GM23338 (cell line): ENCODE measurements around the gene ADGRF1. TPM values are rescaled to one million over a fixed set of nuclear protein-coding genes. Genes with fewer than 3 reads are reported as not detected.

Experiments used
- ATAC-seq: fragments of 200-7000 bp; cut with Tn5 transposase; 3 replicates; pipeline ENCODE4 v1.9.1; 2020
- DNase-seq: peaks from one replicate; pipeline ENCODE4 v3.0.0-alpha.2; 2015; ENCODE audit warnings: low spot score
- H2AFZ ChIP-seq: fragments of 200-600 bp; sonication (generic); 2 replicates; pipeline ENCODE4 v1.8.0; 2016; ENCODE audit warnings: antibody characterized with exemption, mild to moderate bottlenecking, moderate library complexity
- H3F3A ChIP-seq: fragments of 200-600 bp; sonication (generic); replicated peaks from 2 replicates; pipeline ENCODE4 v1.8.0; 2017; ENCODE audit warnings: antibody characterized with exemption, mixed run types, low read depth
- H3K27ac ChIP-seq: fragments of 200-600 bp; sonication (generic); 2 replicates; pipeline ENCODE4 v1.6.1; 2016; ENCODE audit warnings: low read depth
- H3K27me3 ChIP-seq: fragments of 200-600 bp; sonication (generic); 2 replicates; pipeline ENCODE4 v1.8.0; 2016; ENCODE audit warnings: mild to moderate bottlenecking, mixed run types, moderate library complexity; ENCODE audit not compliant: insufficient read depth
- H3K36me3 ChIP-seq: fragments of 200-600 bp; sonication (generic); 2 replicates; pipeline ENCODE4 v1.8.0; 2016; ENCODE audit warnings: mild to moderate bottlenecking; ENCODE audit not compliant: insufficient read depth
- H3K4me1 ChIP-seq: fragments of 200-600 bp; sonication (generic); 2 replicates; pipeline ENCODE4 v1.8.0; 2016; ENCODE audit warnings: mild to moderate bottlenecking, moderate library complexity; ENCODE audit not compliant: insufficient read depth
- H3K4me2 ChIP-seq: fragments of 200-600 bp; sonication (generic); 2 replicates; pipeline ENCODE4 v1.7.1; 2017; ENCODE audit warnings: mixed run types
- H3K4me3 ChIP-seq: fragments of 200-600 bp; sonication (generic); 2 replicates; pipeline ENCODE4 v1.6.1; 2016; ENCODE audit warnings: mixed run types
- H3K79me2 ChIP-seq: fragments of 200-600 bp; sonication (generic); replicated peaks from 2 replicates; pipeline ENCODE4 v1.8.0; 2017; ENCODE audit warnings: mild to moderate bottlenecking; ENCODE audit not compliant: insufficient read depth
- H3K9me2 ChIP-seq: fragments of 200-600 bp; sonication (generic); 2 replicates; pipeline ENCODE4 v1.8.0; 2017; ENCODE audit not compliant: insufficient read depth
- H4K20me1 ChIP-seq: fragments of 200-600 bp; sonication (generic); replicated peaks from 2 replicates; pipeline ENCODE4 v1.8.0; 2017; ENCODE audit warnings: mild to moderate bottlenecking; ENCODE audit not compliant: insufficient read depth
- H3K27ac Mint-ChIP-seq: 2 replicates; pipeline ENCODE4 v1.8.0; 2020; ENCODE audit warnings: inconsistent platforms, mild to moderate bottlenecking, moderate library complexity, mixed read lengths
- H3K27me3 Mint-ChIP-seq: 3 replicates; pipeline ENCODE4 v1.8.0; 2022; ENCODE audit warnings: low read depth, mild to moderate bottlenecking, moderate library complexity, mixed read lengths, inconsistent platforms; ENCODE audit not compliant: insufficient read depth, poor library complexity
- H3K36me3 Mint-ChIP-seq: 3 replicates; pipeline ENCODE4 v1.8.0; 2021; ENCODE audit warnings: low read depth, mild to moderate bottlenecking, inconsistent platforms, moderate library complexity, mixed read lengths
- H3K4me1 Mint-ChIP-seq: 3 replicates; pipeline ENCODE4 v1.8.0; 2020; ENCODE audit warnings: mild to moderate bottlenecking, inconsistent platforms, mixed read lengths
- H3K4me3 Mint-ChIP-seq: 3 replicates; pipeline ENCODE4 v1.8.0; 2021; ENCODE audit warnings: moderate library complexity, mild to moderate bottlenecking, inconsistent platforms, mixed read lengths
- H3K9me3 Mint-ChIP-seq: 3 replicates; pipeline ENCODE4 v1.8.0; 2020; ENCODE audit warnings: moderate library complexity, mild to moderate bottlenecking, inconsistent platforms, mixed read lengths
- CREB1 ChIP-seq: fragments of 250-450 bp; sonication (Bioruptor Pico); IDR thresholded peaks from 2 replicates; pipeline ENCODE4 v1.5.0; 2020; ENCODE audit warnings: low read depth, mild to moderate bottlenecking, moderate library complexity
- EZH2 ChIP-seq: fragments of 200-600 bp; sonication (generic); IDR thresholded peaks from one replicate; pipeline ENCODE4 v1.8.0; 2017; ENCODE audit warnings: antibody characterized with exemption, mild to moderate bottlenecking, low read depth; ENCODE audit not compliant: unreplicated experiment
- EZH2phosphoT487 ChIP-seq: fragments of 200-600 bp; sonication (generic); IDR thresholded peaks from one replicate; pipeline ENCODE4 v1.8.1; 2018; ENCODE audit warnings: antibody characterized with exemption; ENCODE audit not compliant: unreplicated experiment
- POLR2AphosphoS5 ChIP-seq: IDR thresholded peaks from 2 replicates; pipeline ENCODE4 v1.6.1; 2016; ENCODE audit warnings: antibody characterized with exemption, low read depth
- ZNF114 ChIP-seq: fragments of 250-450 bp; sonication (Bioruptor Pico); IDR thresholded peaks from 2 replicates; pipeline ENCODE4 v1.5.0; 2020; ENCODE audit warnings: mild to moderate bottlenecking, moderate library complexity
- ZNF331 ChIP-seq: fragments of 250-450 bp; sonication (Bioruptor Pico); IDR thresholded peaks from 2 replicates; pipeline ENCODE4 v1.5.0; 2020; ENCODE audit warnings: low read depth, mild to moderate bottlenecking, moderate library complexity
- polyA plus RNA-seq: library from polyadenylated mRNA; unstranded; fragments of >200 nt; fragmentation: Nextera tagmentation; extraction: Ambion mirVana; gene quantifications from 2 replicates; pipeline ENCODE4 v1.2.1, GENCODE V29; 2016
- total RNA-seq: library from RNA; depleted of rRNA; stranded (reverse); fragments of >200 nt; shearing (Covaris generic); gene quantifications from 2 replicates; pipeline ENCODE4 v1.2.3, GENCODE V29; 2014
- TF ChIP-seq, protein P1 (sequence below), 2 experiments: fragments of 200-600 bp in 1 of 2; sonication (generic) in 1 of 2; conservative IDR thresholded peaks; 2 replicates each; pipeline versions ENCODE4 v1.5.1 to v1.6.1; 2016 to 2017; ENCODE audit warnings: antibody characterized with exemption in 2 of 2, low read depth in 2 of 2, mild to moderate bottlenecking in 2 of 2, moderate library complexity in 1 of 2
- TF ChIP-seq, protein P2 (sequence below): IDR thresholded peaks from one replicate; pipeline ENCODE4 v1.6.1; 2018; ENCODE audit warnings: antibody characterized with exemption; ENCODE audit not compliant: unreplicated experiment
- TF ChIP-seq, protein P3 (sequence below): fragments of 250-450 bp; sonication (Bioruptor Pico); IDR thresholded peaks from 2 replicates; pipeline ENCODE4 v1.5.0; 2020; ENCODE audit warnings: mild to moderate bottlenecking, moderate library complexity

Gene ADGRF1
- total and polyA plus RNA-seq, 2 experiments from 2014 or later = not detected

DNA sequence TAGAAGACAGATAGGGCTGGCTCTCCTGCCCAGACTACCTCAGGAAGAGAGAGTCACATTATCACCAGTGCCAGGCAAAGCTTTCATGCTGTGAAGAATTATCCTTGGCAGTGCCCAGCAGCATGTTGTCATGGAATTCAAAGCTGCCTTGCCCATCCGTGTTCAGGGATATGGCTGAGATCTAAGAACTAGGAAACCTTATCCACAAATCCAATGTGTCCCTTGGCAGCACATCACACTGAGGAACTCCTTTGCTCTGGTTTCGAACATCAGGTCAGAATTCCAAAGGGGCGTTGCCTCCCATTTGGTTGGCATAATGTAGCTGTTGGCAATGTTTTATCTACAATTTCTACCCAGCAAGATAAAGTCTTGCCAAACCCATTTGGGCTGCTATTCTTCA is 52.7 kb downstream of the ADGRF1 start (continued):
- TF ChIP-seq, protein P1, sequence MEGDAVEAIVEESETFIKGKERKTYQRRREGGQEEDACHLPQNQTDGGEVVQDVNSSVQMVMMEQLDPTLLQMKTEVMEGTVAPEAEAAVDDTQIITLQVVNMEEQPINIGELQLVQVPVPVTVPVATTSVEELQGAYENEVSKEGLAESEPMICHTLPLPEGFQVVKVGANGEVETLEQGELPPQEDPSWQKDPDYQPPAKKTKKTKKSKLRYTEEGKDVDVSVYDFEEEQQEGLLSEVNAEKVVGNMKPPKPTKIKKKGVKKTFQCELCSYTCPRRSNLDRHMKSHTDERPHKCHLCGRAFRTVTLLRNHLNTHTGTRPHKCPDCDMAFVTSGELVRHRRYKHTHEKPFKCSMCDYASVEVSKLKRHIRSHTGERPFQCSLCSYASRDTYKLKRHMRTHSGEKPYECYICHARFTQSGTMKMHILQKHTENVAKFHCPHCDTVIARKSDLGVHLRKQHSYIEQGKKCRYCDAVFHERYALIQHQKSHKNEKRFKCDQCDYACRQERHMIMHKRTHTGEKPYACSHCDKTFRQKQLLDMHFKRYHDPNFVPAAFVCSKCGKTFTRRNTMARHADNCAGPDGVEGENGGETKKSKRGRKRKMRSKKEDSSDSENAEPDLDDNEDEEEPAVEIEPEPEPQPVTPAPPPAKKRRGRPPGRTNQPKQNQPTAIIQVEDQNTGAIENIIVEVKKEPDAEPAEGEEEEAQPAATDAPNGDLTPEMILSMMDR (conservative IDR thresholded peaks at IDR 0.05; ENCODE audit: low read depth in 2 of 2) = no peak
- TF ChIP-seq, protein P2, sequence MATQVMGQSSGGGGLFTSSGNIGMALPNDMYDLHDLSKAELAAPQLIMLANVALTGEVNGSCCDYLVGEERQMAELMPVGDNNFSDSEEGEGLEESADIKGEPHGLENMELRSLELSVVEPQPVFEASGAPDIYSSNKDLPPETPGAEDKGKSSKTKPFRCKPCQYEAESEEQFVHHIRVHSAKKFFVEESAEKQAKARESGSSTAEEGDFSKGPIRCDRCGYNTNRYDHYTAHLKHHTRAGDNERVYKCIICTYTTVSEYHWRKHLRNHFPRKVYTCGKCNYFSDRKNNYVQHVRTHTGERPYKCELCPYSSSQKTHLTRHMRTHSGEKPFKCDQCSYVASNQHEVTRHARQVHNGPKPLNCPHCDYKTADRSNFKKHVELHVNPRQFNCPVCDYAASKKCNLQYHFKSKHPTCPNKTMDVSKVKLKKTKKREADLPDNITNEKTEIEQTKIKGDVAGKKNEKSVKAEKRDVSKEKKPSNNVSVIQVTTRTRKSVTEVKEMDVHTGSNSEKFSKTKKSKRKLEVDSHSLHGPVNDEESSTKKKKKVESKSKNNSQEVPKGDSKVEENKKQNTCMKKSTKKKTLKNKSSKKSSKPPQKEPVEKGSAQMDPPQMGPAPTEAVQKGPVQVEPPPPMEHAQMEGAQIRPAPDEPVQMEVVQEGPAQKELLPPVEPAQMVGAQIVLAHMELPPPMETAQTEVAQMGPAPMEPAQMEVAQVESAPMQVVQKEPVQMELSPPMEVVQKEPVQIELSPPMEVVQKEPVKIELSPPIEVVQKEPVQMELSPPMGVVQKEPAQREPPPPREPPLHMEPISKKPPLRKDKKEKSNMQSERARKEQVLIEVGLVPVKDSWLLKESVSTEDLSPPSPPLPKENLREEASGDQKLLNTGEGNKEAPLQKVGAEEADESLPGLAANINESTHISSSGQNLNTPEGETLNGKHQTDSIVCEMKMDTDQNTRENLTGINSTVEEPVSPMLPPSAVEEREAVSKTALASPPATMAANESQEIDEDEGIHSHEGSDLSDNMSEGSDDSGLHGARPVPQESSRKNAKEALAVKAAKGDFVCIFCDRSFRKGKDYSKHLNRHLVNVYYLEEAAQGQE = no peak
- TF ChIP-seq CREB1 (CRISPR knock-in tag) = no peak
- no peak for TF ChIP-seq ZNF331 (CRISPR knock-in tag)

DNA sequence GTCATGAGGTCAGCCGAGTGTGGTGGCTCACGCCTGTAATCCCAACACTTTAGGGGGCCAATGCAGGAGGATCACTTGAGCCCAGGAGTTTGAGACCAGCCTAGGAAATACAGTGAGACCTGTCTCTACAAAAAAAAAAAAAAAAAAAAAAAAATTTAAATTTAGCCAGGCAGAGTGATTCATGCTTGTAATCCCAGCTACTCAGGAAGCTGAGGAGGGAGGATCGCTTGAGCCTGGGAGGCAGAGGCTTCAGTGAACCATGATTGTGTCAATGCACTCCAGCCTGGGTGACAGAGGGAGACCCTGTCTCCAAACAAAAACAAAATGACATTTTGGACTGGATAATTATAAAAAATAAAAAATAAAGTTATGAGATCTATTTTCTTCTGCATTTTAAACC is 56.2 kb downstream of the ADGRF1 start:
- H3K4me3 ChIP-seq = no peak overlapping the region
- H3K36me3 ChIP-seq = no peaks in the 10 kb centered on the region
- no peaks in the 10 kb centered on the region for H3F3A ChIP-seq
- H3K9me2 ChIP-seq = no peaks in the 10 kb centered on the region
- no peaks in the 10 kb centered on the region for H4K20me1 ChIP-seq
- no peak for ATAC-seq
- H3K27me3 ChIP-seq = no peaks in the 10 kb centered on the region
- Mint-ChIP-seq H3K4me3 (no peak overlapping the region), H3K27ac (no peak overlapping the region), H3K4me1 (peaks cover 7% of the 10 kb centered on the region; the same call in 1 of the 3 replicates), H3K36me3 (no peaks in the 10 kb centered on the region), H3K9me3 (no peaks in the 10 kb centered on the region), H3K27me3 (peaks cover 7% of the 10 kb centered on the region)
- no peak overlapping the region for H3K27ac ChIP-seq
- DNase-seq = no peak
- no peaks in the 10 kb centered on the region for H3K4me1 ChIP-seq
- H2AFZ ChIP-seq = no peak overlapping the region
- no peak overlapping the region for H3K4me2 ChIP-seq
- no peaks in the 10 kb centered on the region for H3K79me2 ChIP-seq
- TF ChIP-seq, protein P2 = no peak
- TF ChIP-seq ZNF114 (no peak), EZH2 (no peak), POLR2AphosphoS5 (no peak), EZH2phosphoT487 (no peak)
- TF ChIP-seq, protein P3, sequence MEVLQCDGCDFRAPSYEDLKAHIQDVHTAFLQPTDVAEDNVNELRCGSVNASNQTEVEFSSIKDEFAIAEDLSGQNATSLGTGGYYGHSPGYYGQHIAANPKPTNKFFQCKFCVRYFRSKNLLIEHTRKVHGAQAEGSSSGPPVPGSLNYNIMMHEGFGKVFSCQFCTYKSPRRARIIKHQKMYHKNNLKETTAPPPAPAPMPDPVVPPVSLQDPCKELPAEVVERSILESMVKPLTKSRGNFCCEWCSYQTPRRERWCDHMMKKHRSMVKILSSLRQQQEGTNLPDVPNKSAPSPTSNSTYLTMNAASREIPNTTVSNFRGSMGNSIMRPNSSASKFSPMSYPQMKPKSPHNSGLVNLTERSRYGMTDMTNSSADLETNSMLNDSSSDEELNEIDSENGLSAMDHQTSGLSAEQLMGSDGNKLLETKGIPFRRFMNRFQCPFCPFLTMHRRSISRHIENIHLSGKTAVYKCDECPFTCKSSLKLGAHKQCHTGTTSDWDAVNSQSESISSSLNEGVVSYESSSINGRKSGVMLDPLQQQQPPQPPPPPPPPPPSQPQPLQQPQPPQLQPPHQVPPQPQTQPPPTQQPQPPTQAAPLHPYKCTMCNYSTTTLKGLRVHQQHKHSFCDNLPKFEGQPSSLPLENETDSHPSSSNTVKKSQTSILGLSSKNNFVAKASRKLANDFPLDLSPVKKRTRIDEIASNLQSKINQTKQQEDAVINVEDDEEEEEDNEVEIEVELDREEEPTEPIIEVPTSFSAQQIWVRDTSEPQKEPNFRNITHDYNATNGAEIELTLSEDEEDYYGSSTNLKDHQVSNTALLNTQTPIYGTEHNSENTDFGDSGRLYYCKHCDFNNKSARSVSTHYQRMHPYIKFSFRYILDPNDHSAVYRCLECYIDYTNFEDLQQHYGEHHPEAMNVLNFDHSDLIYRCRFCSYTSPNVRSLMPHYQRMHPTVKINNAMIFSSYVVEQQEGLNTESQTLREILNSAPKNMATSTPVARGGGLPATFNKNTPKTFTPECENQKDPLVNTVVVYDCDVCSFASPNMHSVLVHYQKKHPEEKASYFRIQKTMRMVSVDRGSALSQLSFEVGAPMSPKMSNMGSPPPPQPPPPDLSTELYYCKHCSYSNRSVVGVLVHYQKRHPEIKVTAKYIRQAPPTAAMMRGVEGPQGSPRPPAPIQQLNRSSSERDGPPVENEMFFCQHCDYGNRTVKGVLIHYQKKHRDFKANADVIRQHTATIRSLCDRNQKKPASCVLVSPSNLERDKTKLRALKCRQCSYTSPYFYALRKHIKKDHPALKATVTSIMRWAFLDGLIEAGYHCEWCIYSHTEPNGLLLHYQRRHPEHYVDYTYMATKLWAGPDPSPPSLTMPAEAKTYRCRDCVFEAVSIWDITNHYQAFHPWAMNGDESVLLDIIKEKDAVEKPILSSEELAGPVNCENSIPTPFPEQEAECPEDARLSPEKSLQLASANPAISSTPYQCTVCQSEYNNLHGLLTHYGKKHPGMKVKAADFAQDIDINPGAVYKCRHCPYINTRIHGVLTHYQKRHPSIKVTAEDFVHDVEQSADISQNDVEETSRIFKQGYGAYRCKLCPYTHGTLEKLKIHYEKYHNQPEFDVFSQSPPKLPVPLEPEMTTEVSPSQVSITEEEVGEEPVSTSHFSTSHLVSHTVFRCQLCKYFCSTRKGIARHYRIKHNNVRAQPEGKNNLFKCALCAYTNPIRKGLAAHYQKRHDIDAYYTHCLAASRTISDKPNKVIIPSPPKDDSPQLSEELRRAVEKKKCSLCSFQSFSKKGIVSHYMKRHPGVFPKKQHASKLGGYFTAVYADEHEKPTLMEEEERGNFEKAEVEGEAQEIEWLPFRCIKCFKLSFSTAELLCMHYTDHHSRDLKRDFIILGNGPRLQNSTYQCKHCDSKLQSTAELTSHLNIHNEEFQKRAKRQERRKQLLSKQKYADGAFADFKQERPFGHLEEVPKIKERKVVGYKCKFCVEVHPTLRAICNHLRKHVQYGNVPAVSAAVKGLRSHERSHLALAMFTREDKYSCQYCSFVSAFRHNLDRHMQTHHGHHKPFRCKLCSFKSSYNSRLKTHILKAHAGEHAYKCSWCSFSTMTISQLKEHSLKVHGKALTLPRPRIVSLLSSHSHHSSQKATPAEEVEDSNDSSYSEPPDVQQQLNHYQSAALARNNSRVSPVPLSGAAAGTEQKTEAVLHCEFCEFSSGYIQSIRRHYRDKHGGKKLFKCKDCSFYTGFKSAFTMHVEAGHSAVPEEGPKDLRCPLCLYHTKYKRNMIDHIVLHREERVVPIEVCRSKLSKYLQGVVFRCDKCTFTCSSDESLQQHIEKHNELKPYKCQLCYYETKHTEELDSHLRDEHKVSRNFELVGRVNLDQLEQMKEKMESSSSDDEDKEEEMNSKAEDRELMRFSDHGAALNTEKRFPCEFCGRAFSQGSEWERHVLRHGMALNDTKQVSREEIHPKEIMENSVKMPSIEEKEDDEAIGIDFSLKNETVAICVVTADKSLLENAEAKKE (CRISPR knock-in tag) = no peak
